ENCODE results near the gene SEZ6. TPM values are rescaled to one million over a fixed set of nuclear protein-coding genes. Genes with fewer than 3 reads are reported as not detected.

The SEZ6 gene
- total RNA-seq, 2 donors from 2014 or later = 0.35 TPM; not detected in 1

DNA sequence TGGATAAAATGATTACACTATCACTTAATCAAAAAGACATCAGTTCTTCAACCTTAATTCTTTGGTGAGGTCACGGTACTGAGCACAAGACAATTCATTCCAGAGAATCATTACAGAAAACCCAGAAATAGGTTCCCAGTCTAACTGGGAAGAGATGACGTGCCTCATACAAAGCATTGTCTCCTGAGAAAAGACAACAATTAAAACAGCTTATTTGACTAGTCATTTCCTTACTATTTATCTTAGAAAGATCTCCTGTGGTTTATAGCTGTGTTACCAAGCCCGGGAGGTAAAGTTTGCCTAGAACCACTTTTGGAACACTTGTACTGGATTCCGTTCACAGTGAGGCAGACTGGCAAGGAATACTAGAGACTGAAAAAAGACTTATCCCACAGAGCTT lies 59.6 kb downstream of the SEZ6 start:
- Histone ChIP-seq H3K27ac (peak overlapping the region; percentile 45 to 54), H3K4me1 (peaks cover 0 to 70% of the 10 kb centered on the region in 2 donors), H3K4me3 (no peak overlapping the region)

DNA sequence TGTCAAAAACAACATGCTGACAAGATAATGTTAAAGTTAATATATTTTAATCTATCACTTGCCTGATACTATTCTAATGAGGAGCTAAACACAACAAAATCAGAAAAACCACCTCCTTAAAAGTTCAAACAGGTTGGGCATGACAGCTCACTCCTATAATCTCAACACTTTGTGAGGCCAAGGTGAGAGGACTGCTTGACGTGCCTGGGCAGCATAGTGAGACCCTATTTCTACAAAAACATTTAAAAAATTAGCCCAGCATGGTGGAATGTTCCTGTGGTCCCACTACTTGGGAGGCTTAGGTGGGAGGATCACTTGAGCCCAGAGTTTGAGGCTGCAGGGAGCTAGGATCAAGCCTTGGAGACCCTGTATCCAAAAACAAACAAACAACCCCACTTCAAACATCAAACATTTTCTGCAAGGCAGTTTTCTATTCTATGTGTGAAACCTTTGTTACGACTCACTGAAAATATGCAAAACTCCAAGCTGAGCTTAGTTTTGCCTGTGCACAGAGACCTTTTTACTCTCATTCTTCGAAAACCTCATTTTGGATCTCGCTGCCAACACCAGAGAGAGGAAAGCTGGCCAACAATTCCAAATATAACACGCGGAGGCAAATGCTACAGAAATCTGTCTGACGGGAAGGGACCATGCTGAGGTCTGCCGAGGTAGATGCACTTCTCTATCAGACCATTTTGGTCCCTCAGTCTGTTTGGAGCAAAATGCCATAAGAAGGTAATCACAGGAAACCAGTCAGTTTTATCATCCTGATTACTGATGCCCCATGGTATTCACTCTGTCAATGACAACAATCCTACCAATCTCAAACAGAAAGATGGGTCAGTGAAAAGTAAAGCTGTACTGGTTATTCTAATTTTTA lies 60.7 kb downstream of the SEZ6 start:
- Histone ChIP-seq H3K27me3 (no peaks in the 10 kb centered on the region), H3K4me3 (no peak overlapping the region), H3K27ac (peak overlapping the region; percentile 45 to 54), H3K4me1 (peaks cover 0 to 80% of the 10 kb centered on the region in 2 donors), H3K36me3 (no peaks in the 10 kb centered on the region), H3K9me3 (no peaks in the 10 kb centered on the region)
- TF ChIP-seq, protein P1, sequence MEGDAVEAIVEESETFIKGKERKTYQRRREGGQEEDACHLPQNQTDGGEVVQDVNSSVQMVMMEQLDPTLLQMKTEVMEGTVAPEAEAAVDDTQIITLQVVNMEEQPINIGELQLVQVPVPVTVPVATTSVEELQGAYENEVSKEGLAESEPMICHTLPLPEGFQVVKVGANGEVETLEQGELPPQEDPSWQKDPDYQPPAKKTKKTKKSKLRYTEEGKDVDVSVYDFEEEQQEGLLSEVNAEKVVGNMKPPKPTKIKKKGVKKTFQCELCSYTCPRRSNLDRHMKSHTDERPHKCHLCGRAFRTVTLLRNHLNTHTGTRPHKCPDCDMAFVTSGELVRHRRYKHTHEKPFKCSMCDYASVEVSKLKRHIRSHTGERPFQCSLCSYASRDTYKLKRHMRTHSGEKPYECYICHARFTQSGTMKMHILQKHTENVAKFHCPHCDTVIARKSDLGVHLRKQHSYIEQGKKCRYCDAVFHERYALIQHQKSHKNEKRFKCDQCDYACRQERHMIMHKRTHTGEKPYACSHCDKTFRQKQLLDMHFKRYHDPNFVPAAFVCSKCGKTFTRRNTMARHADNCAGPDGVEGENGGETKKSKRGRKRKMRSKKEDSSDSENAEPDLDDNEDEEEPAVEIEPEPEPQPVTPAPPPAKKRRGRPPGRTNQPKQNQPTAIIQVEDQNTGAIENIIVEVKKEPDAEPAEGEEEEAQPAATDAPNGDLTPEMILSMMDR (IDR thresholded peaks at IDR 0.05) = no peak
- DNase-seq (ENCODE audit: low spot score) = no peak

More for the DNA sequence above, 59.6 kb downstream of the SEZ6 start:
- Histone ChIP-seq H3K36me3 (no peaks in the 10 kb centered on the region), H3K27me3 (no peaks in the 10 kb centered on the region), H3K9me3 (no peaks in the 10 kb centered on the region)
- TF ChIP-seq, protein P1 (IDR thresholded peaks at IDR 0.05) = no peak
- no peak for DNase-seq (ENCODE audit: low spot score)

DNA sequence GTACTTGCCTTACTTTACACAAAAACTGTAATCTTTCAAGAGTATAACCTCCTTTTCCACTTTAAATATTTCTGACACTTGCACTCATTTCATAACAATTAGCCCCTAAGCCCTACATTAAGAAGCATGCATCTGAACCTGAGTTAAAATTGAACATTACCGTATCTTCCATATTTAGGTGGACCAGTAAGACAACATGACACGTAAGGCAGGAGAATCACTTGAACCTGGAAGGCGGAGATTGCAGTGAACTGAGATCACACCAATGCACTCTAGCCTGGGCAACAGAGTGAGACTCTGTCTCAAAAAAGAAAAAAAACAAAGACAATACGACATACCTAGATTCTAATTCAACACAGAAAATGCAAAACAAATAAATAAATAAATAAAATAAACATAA lies 61.5 kb downstream of the SEZ6 start:
- H3K4me3 ChIP-seq = no peak overlapping the region
- TF ChIP-seq, protein P1 (IDR thresholded peaks at IDR 0.05) = no peak
- H3K27ac ChIP-seq = no peak overlapping the region
- H3K9me3 ChIP-seq = no peaks in the 10 kb centered on the region
- no peak for DNase-seq (ENCODE audit: low spot score)
- H3K27me3 ChIP-seq = no peaks in the 10 kb centered on the region
- no peaks in the 10 kb centered on the region for H3K36me3 ChIP-seq
- peaks cover 0 to 84% of the 10 kb centered on the region in 2 donors for H3K4me1 ChIP-seq

DNA sequence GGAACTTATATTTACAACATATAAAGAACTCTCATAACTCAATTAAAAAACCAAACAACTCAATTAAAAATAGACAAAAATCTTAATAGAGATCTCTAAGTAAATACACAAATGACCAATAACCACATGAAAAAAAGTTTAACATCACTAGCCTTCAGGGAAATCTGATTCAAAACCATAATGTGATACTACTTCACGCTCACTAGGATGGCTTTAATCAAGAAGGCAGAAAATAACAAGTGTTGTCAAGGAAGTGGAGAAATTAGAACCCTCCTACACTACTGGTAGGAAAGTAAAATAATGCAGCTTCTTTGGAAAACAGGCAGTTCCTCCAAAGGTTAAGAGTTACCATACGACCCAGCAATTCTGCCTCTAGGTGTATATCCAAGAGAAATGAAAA lies 62.9 kb downstream of the SEZ6 start:
- Histone ChIP-seq H3K4me3 (no peak overlapping the region), H3K4me1 (peaks cover 0 to 89% of the 10 kb centered on the region in 2 donors), H3K9me3 (no peaks in the 10 kb centered on the region), H3K27me3 (no peaks in the 10 kb centered on the region), H3K36me3 (no peaks in the 10 kb centered on the region), H3K27ac (no peak overlapping the region)
- TF ChIP-seq, protein P1 (IDR thresholded peaks at IDR 0.05) = no peak
- no peak for DNase-seq (ENCODE audit: low spot score)

DNA sequence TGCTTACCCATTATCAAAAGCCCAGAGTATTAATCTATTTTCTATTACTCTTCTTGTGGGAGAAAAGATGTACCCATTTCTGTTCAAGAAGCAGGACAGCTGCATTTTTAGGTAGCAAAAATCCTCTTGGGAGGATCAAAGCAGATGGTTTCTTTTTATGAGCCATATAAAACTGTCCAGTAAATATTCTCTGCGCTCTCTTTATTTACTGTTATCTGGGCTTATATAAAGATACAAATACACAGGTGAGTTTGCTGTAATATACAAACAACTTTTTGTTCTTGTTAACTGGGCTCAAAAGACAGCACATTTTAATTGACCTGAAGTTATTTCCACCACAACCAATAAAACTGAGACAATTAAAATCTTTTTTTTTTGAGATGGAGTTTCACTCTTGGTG lies 64.6 kb downstream of the SEZ6 start:
- H3K9me3 ChIP-seq = no peaks in the 10 kb centered on the region
- H3K4me3 ChIP-seq = no peak overlapping the region
- H3K4me1 ChIP-seq = peaks cover 0 to 89% of the 10 kb centered on the region in 2 donors
- no peak overlapping the region for H3K27ac ChIP-seq
- TF ChIP-seq, protein P1 (IDR thresholded peaks at IDR 0.05) = no peak
- DNase-seq (ENCODE audit: low spot score) = no peak
- no peaks in the 10 kb centered on the region for H3K27me3 ChIP-seq
- H3K36me3 ChIP-seq = no peaks in the 10 kb centered on the region
